ENCODE data around the gene ZNF407. TPM values are rescaled to one million over a fixed set of nuclear protein-coding genes. Genes with fewer than 3 reads are reported as not detected.

Gene ZNF407
- total and polyA plus RNA-seq, 11 donors: 3.8 to 14.7 (median 11.5) TPM

- ATAC-seq: no peak
- intact Hi-C loops (cut with DNase I): no loop called here
- peaks cover 0 to 12% (median 0%) of the 10 kb centered on the region in 12 donors for H3K9me3 ChIP-seq
- DNase-seq: no peak
- H3K27me3 ChIP-seq: no peaks in the 10 kb centered on the region
- H3K4me1 ChIP-seq: peaks cover 0 to 17% (median 1%) of the 10 kb centered on the region in 12 donors
- no peak overlapping the region for H3K27ac ChIP-seq
- H3K4me3 ChIP-seq: no peak overlapping the region
- TF ChIP-seq POLR2A (IDR thresholded peaks at IDR 0.05) (no peak), CTCF (IDR thresholded peaks at IDR 0.05) (no peak)
- H3K36me3 ChIP-seq: no peaks in the 10 kb centered on the region
- 53 to 67% (median 64%) methylated on average over 2 of the region's 2 CpGs for WGBS, 4 donors
These were observed 19.8 kb downstream of the ZNF407 start for GRCh38 chr18:74617486-74617885.

- intact Hi-C loops (cut with DNase I): loop anchor here in 1 of 10 donors (10.0 kb wide), 1 partner anchor 1723 kb away; no protein-coding TSS in a partner anchor
- no peaks in the 10 kb centered on the region for H3K9me3 ChIP-seq
- DNase-seq (no peak), ATAC-seq (no peak)
- H3K27ac ChIP-seq: no peak overlapping the region
- H3K4me1 ChIP-seq: peaks cover 0 to 13% (median 1%) of the 10 kb centered on the region in 12 donors
- TF ChIP-seq CTCF (IDR thresholded peaks at IDR 0.05) (no peak), POLR2A (IDR thresholded peaks at IDR 0.05) (no peak)
- H3K36me3 ChIP-seq: no peaks in the 10 kb centered on the region
- H3K27me3 ChIP-seq: no peaks in the 10 kb centered on the region
- no peak overlapping the region for H3K4me3 ChIP-seq
- 81 to 83% (median 82%) methylated on average over 9 of the region's 9 CpGs for WGBS, 4 donors
These were observed 24.4 kb downstream of the ZNF407 start for GRCh38 chr18:74622072-74622471.

- no peak for DNase-seq
These were observed 25.6 kb downstream of the ZNF407 start for GRCh38 chr18:74623047-74623816.

More at GRCh38 chr18:74623047-74623816, 25.6 kb downstream of the ZNF407 start:
- peaks cover 0 to 5% (median 0%) of the 10 kb centered on the region in 12 donors for H3K4me1 ChIP-seq
- 78 to 84% (median 80%) methylated on average over 24 of the region's 24 CpGs for WGBS, 4 donors
- H3K27me3 ChIP-seq: no peaks in the 10 kb centered on the region
- ATAC-seq: no peak
- no peak overlapping the region for H3K27ac ChIP-seq
- TF ChIP-seq CTCF (IDR thresholded peaks at IDR 0.05) (peak in 11 of 12 donors; percentile 10 to 48 (median 33)), POLR2A (IDR thresholded peaks at IDR 0.05) (no peak)
- no peaks in the 10 kb centered on the region for H3K36me3 ChIP-seq
- no peak overlapping the region for H3K4me3 ChIP-seq
- H3K9me3 ChIP-seq: no peaks in the 10 kb centered on the region
- intact Hi-C loops (cut with DNase I): loop anchor here in 1 of 10 donors (10.0 kb wide), 1 partner anchor 1722 kb away; no protein-coding TSS in a partner anchor

Measured in heart left ventricle (tissue), 16 donors.